Fibroblast of gingiva (primary cell): ENCODE data around the gene ST3GAL3.

Experiments
- DNase-seq: peaks from one replicate; pipeline ENCODE4 v3.0.0-alpha.2; 2011; ENCODE audit warnings: low read depth

The ST3GAL3 gene

GRCh38 chr1:43851561-43852338, 144.4 kb downstream of the ST3GAL3 start:
- DNase-seq, result no peak

GRCh38 chr1:43853161-43853921, 146.0 kb downstream of the ST3GAL3 start:
- DNase-seq, result peak; percentile 24

GRCh38 chr1:43854473-43854872, 147.1 kb downstream of the ST3GAL3 start:
- no peak for DNase-seq

GRCh38 chr1:43856188-43856587, 148.9 kb downstream of the ST3GAL3 start:
- no peak for DNase-seq

- DNase-seq, result no peak
These were observed 149.8 kb downstream of the ST3GAL3 start for GRCh38 chr1:43857163-43857562.

GRCh38 chr1:43858324-43858723, 151.0 kb downstream of the ST3GAL3 start:
- DNase-seq, result peak; percentile 94

GRCh38 chr1:43861337-43861736, 154.0 kb downstream of the ST3GAL3 start:
- peak; percentile 64 for DNase-seq

GRCh38 chr1:43861988-43862735, 154.8 kb downstream of the ST3GAL3 start:
- no peak for DNase-seq

- no peak for DNase-seq
These were observed 157.0 kb downstream of the ST3GAL3 start for GRCh38 chr1:43864111-43865045.

- no peak for DNase-seq
These were observed 158.9 kb downstream of the ST3GAL3 start for GRCh38 chr1:43866201-43866600.

GRCh38 chr1:43867976-43868740, 160.8 kb downstream of the ST3GAL3 start:
- DNase-seq, result peak; percentile 71

GRCh38 chr1:43868741-43869067, 161.4 kb downstream of the ST3GAL3 start:
- peak; percentile 66 for DNase-seq

GRCh38 chr1:43870306-43870705, 163.0 kb downstream of the ST3GAL3 start:
- DNase-seq, result no peak

- DNase-seq, result no peak
These were observed 164.0 kb downstream of the ST3GAL3 start for GRCh38 chr1:43871181-43871910.

GRCh38 chr1:43872280-43872679, 164.9 kb downstream of the ST3GAL3 start:
- no peak for DNase-seq

- peak; percentile 39 for DNase-seq
These were observed 166.5 kb downstream of the ST3GAL3 start for GRCh38 chr1:43873851-43874250.

GRCh38 chr1:43874716-43875115, 167.4 kb downstream of the ST3GAL3 start:
- DNase-seq, result no peak

GRCh38 chr1:43875331-43875730, 168.0 kb downstream of the ST3GAL3 start:
- DNase-seq, result no peak

GRCh38 chr1:43877101-43877500, 169.8 kb downstream of the ST3GAL3 start:
- DNase-seq, result no peak

GRCh38 chr1:43878440-43878839, 171.1 kb downstream of the ST3GAL3 start:
- peak; percentile 21 for DNase-seq
